ENCODE results near the gene ACP6. TPM values are rescaled to one million over a fixed set of nuclear protein-coding genes. Genes with fewer than 3 reads are reported as not detected.
A peak's percentile ranks its signal among the peaks of the same experiment; 100 is the strongest.

The ACP6 gene
- total RNA-seq, 2 experiments from 2014 or later: 11.2 to 16.8 TPM

- H3K27ac Mint-ChIP-seq: no peak overlapping the region
- peaks cover 8% of the 10 kb centered on the region for H3K9me3 Mint-ChIP-seq
- no peak for DNase-seq
- no peak overlapping the region for H3K4me3 Mint-ChIP-seq
- peaks cover 13% of the 10 kb centered on the region for H3K4me1 Mint-ChIP-seq
- peaks cover 1% of the 10 kb centered on the region for H3K36me3 Mint-ChIP-seq
- no peaks in the 10 kb centered on the region for H3K27me3 Mint-ChIP-seq
Observed at GRCh38 chr1:147673406-147673805, 3.1 kb upstream of the ACP6 start.

DNA sequence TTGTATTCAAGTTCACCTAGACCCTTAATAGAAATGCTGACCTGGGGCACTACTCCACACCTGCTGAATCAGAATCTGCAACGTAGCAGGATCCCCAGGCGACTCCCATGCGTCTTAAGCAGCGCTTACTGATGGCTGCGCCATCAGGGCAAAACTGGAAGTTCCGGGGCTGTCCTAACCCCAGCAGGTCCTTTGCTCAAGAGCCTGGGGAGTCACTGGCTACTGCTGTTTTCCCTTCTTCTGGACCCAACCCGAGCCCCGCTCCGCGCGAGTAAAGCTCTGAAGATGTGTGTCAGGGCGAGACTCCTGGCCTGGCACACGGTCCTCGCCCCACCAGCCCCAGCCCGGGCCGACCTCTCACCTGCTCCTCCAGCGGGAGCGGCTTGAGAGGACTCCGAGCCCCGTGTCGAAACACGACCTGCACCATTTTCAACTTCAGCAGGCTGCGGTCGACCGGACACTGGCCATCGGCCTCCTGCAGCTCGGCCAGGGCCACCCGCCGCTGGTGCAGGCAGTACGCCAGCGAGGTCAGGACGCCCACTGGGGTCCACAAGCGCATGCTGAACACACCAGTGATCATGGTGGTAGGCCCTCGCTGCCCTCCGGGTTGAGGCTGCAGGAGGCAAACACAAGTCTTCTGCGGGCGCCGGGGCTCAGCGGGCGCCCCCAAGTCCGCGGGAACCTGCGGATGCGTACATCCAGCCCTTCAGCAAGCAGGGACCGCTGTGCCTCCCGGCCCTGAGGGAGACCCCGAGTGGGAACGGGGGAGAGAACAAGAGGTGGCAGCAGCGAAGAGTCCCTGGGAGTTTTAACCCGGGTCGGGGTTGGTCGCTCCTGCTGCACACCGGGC, 630 bp downstream of the ACP6 start:
- peak overlapping the region; percentile 91 for H3K4me3 Mint-ChIP-seq
- no peaks in the 10 kb centered on the region for H3K9me3 Mint-ChIP-seq

DNA sequence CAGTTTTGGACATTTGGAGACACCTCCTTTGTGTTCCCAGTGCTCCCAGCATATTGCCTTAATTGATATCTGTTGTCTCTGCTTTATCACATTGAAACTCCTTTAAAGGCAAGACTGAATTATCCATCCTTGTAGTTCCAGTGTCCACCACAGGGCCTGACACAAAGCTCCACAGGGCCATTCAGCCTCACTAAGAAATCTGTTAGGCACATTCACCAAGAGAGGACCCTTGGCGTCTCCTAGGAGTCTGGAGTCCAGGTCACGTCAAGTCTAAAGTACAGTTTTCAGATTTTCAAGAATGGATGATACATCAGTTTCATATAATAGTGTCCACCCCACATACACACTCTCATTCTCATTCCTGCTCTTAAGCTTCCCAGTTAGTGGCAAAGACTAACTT, 4.8 kb downstream of the ACP6 start:
- H3K4me1 Mint-ChIP-seq: peaks cover 26% of the 10 kb centered on the region
- DNase-seq: no peak
- H3K27me3 Mint-ChIP-seq: no peaks in the 10 kb centered on the region
- peaks cover 10% of the 10 kb centered on the region for H3K36me3 Mint-ChIP-seq
- H3K4me3 Mint-ChIP-seq: no peak overlapping the region
- peaks cover 2% of the 10 kb centered on the region for H3K9me3 Mint-ChIP-seq
- no peak overlapping the region for H3K27ac Mint-ChIP-seq

More for the DNA sequence above, 630 bp downstream of the ACP6 start:
- Mint-ChIP-seq H3K27ac (peak overlapping the region; percentile 88), H3K36me3 (peaks cover 1% of the 10 kb centered on the region), H3K4me1 (peaks cover 22% of the 10 kb centered on the region), H3K27me3 (no peaks in the 10 kb centered on the region)
- peak; percentile 53 for DNase-seq

- peaks cover 2% of the 10 kb centered on the region for H3K9me3 Mint-ChIP-seq
- no peak overlapping the region for H3K4me3 Mint-ChIP-seq
- no peaks in the 10 kb centered on the region for H3K27me3 Mint-ChIP-seq
- DNase-seq: no peak
- peaks cover 24% of the 10 kb centered on the region for H3K4me1 Mint-ChIP-seq
- peaks cover 10% of the 10 kb centered on the region for H3K36me3 Mint-ChIP-seq
- H3K27ac Mint-ChIP-seq: no peak overlapping the region
Observed at GRCh38 chr1:147664206-147664605, 6.1 kb downstream of the ACP6 start.

DNA sequence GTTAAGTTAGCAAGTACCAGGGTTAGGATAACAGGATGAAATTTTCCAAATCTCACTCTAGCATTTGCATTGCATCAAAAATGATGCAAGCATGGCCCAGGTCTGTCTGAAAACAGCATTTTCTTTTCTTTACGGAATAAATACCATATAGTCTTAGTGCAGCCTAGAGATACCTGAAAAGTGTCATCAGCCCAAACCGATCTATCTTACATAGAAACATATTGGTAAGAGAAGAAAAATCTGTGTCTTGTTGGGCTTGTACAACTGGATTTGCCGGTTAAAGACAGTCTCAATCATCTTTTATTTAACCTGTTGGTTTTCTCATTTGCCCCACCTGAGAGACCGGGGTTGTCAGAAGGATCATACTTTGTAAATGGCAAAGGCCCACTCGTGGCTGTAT, 15.8 kb downstream of the ACP6 start:
- H3K4me1 Mint-ChIP-seq: peaks cover 3% of the 10 kb centered on the region
- no peak overlapping the region for H3K4me3 Mint-ChIP-seq
- no peak for DNase-seq
- H3K9me3 Mint-ChIP-seq: no peaks in the 10 kb centered on the region
- no peak overlapping the region for H3K27ac Mint-ChIP-seq
- peaks cover 11% of the 10 kb centered on the region for H3K36me3 Mint-ChIP-seq
- H3K27me3 Mint-ChIP-seq: no peaks in the 10 kb centered on the region

- Mint-ChIP-seq H3K27me3 (no peaks in the 10 kb centered on the region), H3K27ac (no peak overlapping the region), H3K36me3 (peaks cover 19% of the 10 kb centered on the region), H3K4me1 (peaks cover 19% of the 10 kb centered on the region), H3K4me3 (no peak overlapping the region), H3K9me3 (no peaks in the 10 kb centered on the region)
- DNase-seq: no peak
Observed at GRCh38 chr1:147652306-147652705, 18.0 kb downstream of the ACP6 start.

- Mint-ChIP-seq H3K27me3 (no peaks in the 10 kb centered on the region), H3K4me3 (no peak overlapping the region), H3K9me3 (no peaks in the 10 kb centered on the region), H3K36me3 (peaks cover 24% of the 10 kb centered on the region), H3K4me1 (peaks cover 27% of the 10 kb centered on the region), H3K27ac (no peak overlapping the region)
- DNase-seq: no peak
Observed at GRCh38 chr1:147651466-147651865, 18.9 kb downstream of the ACP6 start.

- no peak for DNase-seq
- H3K27ac Mint-ChIP-seq: peak overlapping the region; percentile 68
- H3K9me3 Mint-ChIP-seq: no peaks in the 10 kb centered on the region
- H3K36me3 Mint-ChIP-seq: peaks cover 29% of the 10 kb centered on the region
- H3K27me3 Mint-ChIP-seq: no peaks in the 10 kb centered on the region
- peaks cover 41% of the 10 kb centered on the region for H3K4me1 Mint-ChIP-seq
- H3K4me3 Mint-ChIP-seq: no peak overlapping the region
Observed at GRCh38 chr1:147648933-147649332, 21.4 kb downstream of the ACP6 start.

- H3K4me3 Mint-ChIP-seq: peak overlapping the region; percentile 22
- H3K27me3 Mint-ChIP-seq: no peaks in the 10 kb centered on the region
- DNase-seq: no peak
- no peaks in the 10 kb centered on the region for H3K9me3 Mint-ChIP-seq
- peaks cover 29% of the 10 kb centered on the region for H3K36me3 Mint-ChIP-seq
- peak overlapping the region; percentile 82 for H3K27ac Mint-ChIP-seq
- H3K4me1 Mint-ChIP-seq: peaks cover 41% of the 10 kb centered on the region
Observed at GRCh38 chr1:147647796-147648633, 22.3 kb downstream of the ACP6 start.

DNA sequence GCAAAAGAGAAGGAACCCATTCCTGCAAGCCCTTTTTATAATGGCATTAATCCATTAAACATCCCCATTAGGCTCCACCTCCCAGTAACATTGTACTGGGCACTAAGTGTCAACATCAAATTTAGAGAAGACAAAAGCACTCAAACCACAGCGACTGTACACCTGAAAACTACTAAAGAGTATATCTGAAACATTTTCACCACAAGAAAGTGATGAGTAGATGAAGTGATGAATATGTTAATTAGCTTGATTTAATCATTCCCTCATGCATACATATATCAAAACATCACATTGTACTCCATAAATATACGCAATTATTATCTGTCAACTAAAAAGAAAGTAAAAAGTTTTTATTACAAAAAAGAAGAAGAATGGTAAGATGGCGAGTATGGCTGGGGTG, 26.4 kb downstream of the ACP6 start:
- H3K27me3 Mint-ChIP-seq: no peaks in the 10 kb centered on the region
- H3K27ac Mint-ChIP-seq: no peak overlapping the region
- H3K9me3 Mint-ChIP-seq: no peaks in the 10 kb centered on the region
- peaks cover 41% of the 10 kb centered on the region for H3K4me1 Mint-ChIP-seq
- no peak overlapping the region for H3K4me3 Mint-ChIP-seq
- DNase-seq: no peak
- H3K36me3 Mint-ChIP-seq: peaks cover 20% of the 10 kb centered on the region

- Mint-ChIP-seq H3K4me3 (no peak overlapping the region), H3K4me1 (peaks cover 23% of the 10 kb centered on the region), H3K27ac (no peak overlapping the region), H3K36me3 (peaks cover 17% of the 10 kb centered on the region), H3K9me3 (no peaks in the 10 kb centered on the region), H3K27me3 (no peaks in the 10 kb centered on the region)
- DNase-seq: peak; percentile 28
Observed at GRCh38 chr1:147641695-147642592, 28.4 kb downstream of the ACP6 start.

DNA sequence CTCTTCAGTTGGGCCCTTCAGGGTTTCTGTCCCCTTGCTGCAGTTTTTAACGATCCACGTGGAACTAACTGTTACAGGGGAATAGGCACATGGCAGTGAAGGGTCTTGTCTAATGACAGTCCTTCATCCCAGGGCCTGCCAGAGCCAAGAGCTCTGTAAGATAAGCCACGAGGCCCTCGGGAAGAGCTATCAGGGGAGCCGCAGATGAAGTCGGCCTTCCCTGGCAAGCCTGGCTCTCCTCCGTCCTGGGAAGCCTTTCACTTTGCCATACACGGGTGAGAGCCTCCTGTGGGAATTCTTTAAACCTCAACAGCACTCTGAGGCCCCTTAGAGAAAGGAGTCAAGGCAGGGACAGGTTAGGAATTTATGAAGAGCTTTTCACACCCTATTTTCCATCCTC, 29.0 kb downstream of the ACP6 start:
- no peak overlapping the region for H3K4me3 Mint-ChIP-seq
- H3K36me3 Mint-ChIP-seq: peaks cover 13% of the 10 kb centered on the region
- H3K27me3 Mint-ChIP-seq: no peaks in the 10 kb centered on the region
- H3K9me3 Mint-ChIP-seq: no peaks in the 10 kb centered on the region
- H3K4me1 Mint-ChIP-seq: peaks cover 16% of the 10 kb centered on the region
- H3K27ac Mint-ChIP-seq: no peak overlapping the region
- DNase-seq: no peak

- H3K36me3 Mint-ChIP-seq: peaks cover 17% of the 10 kb centered on the region
- H3K27ac Mint-ChIP-seq: no peak overlapping the region
- peaks cover 10% of the 10 kb centered on the region for H3K4me1 Mint-ChIP-seq
- peak; percentile 78 for DNase-seq
- H3K9me3 Mint-ChIP-seq: no peaks in the 10 kb centered on the region
- no peak overlapping the region for H3K4me3 Mint-ChIP-seq
- H3K27me3 Mint-ChIP-seq: no peaks in the 10 kb centered on the region
Observed at GRCh38 chr1:147640553-147641165, 29.7 kb downstream of the ACP6 start.

DNA sequence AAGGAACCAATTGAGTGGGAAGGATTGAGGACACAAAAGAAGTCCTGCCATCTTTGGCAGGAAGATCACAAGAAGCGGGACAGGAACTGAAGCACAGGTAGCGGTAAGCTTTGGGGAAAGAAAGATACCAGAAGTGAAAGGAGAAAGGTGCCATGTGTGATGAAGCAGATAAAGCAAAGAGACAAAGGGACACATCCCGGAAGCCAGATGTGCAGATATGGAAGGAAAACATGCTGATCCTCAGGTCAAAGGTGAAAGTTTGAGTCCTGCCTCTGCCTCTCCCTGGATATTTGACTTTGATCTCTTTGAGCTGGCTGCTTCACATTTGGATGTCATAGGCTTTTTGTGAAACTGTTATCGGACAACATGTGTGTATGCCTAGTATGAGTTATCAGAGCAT, 34.0 kb downstream of the ACP6 start:
- H3K27ac Mint-ChIP-seq: no peak overlapping the region
- H3K9me3 Mint-ChIP-seq: no peaks in the 10 kb centered on the region
- H3K27me3 Mint-ChIP-seq: no peaks in the 10 kb centered on the region
- peaks cover 4% of the 10 kb centered on the region for H3K4me1 Mint-ChIP-seq
- DNase-seq: no peak
- H3K4me3 Mint-ChIP-seq: no peak overlapping the region
- H3K36me3 Mint-ChIP-seq: peaks cover 10% of the 10 kb centered on the region
